ENCODE measurements around the gene UNC13B.

GRCh38 chr9:35180801-35181200 lies 19.0 kb downstream of the UNC13B start:
- TF ChIP-seq RXRA (IDR thresholded peaks at IDR 0.05; ENCODE audit: insufficient read depth, low read depth, low read length): no peak
- TF ChIP-seq MAFK (IDR thresholded peaks at IDR 0.05; ENCODE audit: low read depth, low read length): no peak
- no peak for TF ChIP-seq CTCF (IDR thresholded peaks at IDR 0.05; ENCODE audit: control extremely low read depth in 1 of 3, insufficient read depth in 1 of 3, low read depth in 1 of 3, low read length in 3 of 3)
- no peak for TF ChIP-seq MAX (IDR thresholded peaks at IDR 0.05)
- TF ChIP-seq RFX5 (IDR thresholded peaks at IDR 0.05; ENCODE audit: borderline replicate concordance, low read depth, low read length): no peak
- no peak for TF ChIP-seq KDM5A (IDR thresholded peaks at IDR 0.05; ENCODE audit: low read length)
- no peak for TF ChIP-seq ATF3 (IDR thresholded peaks at IDR 0.05; ENCODE audit: insufficient read depth, low read depth, low read length)
- no peak for TF ChIP-seq RNF2 (IDR thresholded peaks at IDR 0.05; ENCODE audit: borderline replicate concordance, low read depth, low read length, missing control alignments, poor library complexity, severe bottlenecking)
- no peak for TF ChIP-seq NRF1 (IDR thresholded peaks at IDR 0.05; ENCODE audit: low read depth, low read length)
- no peak for TF ChIP-seq BCL11A (IDR thresholded peaks at IDR 0.05; ENCODE audit: low read depth in 2 of 2, low read length in 2 of 2)
- no peak for TF ChIP-seq ASH2L (IDR thresholded peaks at IDR 0.05; ENCODE audit: low read length)
- TF ChIP-seq CBX5 (IDR thresholded peaks at IDR 0.05; ENCODE audit: low read depth, low read length): no peak
